Astrocyte of the cerebellum (primary cell): ENCODE results near the gene PLEKHM3.

Source experiments
- DNase-seq: peaks from one replicate; pipeline ENCODE4 v3.0.0-alpha.2; 2011; ENCODE audit warnings: low read depth
- H3K4me3 ChIP-seq: 2 replicates; pipeline ENCODE4 v1.5.1; 2011; ENCODE audit warnings: mild to moderate bottlenecking, low read depth, low read length, moderate library complexity
- CTCF ChIP-seq: IDR thresholded peaks from 2 replicates; pipeline ENCODE4 v1.5.1; 2012; ENCODE audit warnings: low read length, low read depth, moderate library complexity, mild to moderate bottlenecking; ENCODE audit errors: missing control alignments
- in situ Hi-C: cut with HindIII; loops from 2 replicates; pipeline ENCODE4 v1.10.0; 2017; ENCODE audit warnings: low sequenced_read_pairs

The PLEKHM3 gene

GRCh38 chr2:207779523-207779922 is 245.8 kb downstream of the PLEKHM3 start:
- no peak overlapping the region for H3K4me3 ChIP-seq
- TF ChIP-seq CTCF, result no peak
- DNase-seq, result no peak
- in situ Hi-C loops, result no loop called here

GRCh38 chr2:207778298-207778882 is 246.9 kb downstream of the PLEKHM3 start:
- DNase-seq, result no peak
- in situ Hi-C loops, result no loop called here
- H3K4me3 ChIP-seq, result no peak overlapping the region
- no peak for TF ChIP-seq CTCF

- DNase-seq, result no peak
- TF ChIP-seq CTCF, result no peak
- no peak overlapping the region for H3K4me3 ChIP-seq
- in situ Hi-C loops, result no loop called here
Measured at GRCh38 chr2:207777124-207777523, 248.2 kb downstream of the PLEKHM3 start.

GRCh38 chr2:207775473-207775872 is 249.9 kb downstream of the PLEKHM3 start:
- in situ Hi-C loops, result no loop called here

GRCh38 chr2:207772844-207773205 is 252.5 kb downstream of the PLEKHM3 start:
- in situ Hi-C loops, result no loop called here
- H3K4me3 ChIP-seq, result no peak overlapping the region
- no peak for DNase-seq
- TF ChIP-seq CTCF, result no peak

More at GRCh38 chr2:207775473-207775872, 249.9 kb downstream of the PLEKHM3 start:
- no peak for DNase-seq
- no peak for TF ChIP-seq CTCF
- H3K4me3 ChIP-seq, result no peak overlapping the region

GRCh38 chr2:207772081-207772843 is 253.1 kb downstream of the PLEKHM3 start:
- no peak overlapping the region for H3K4me3 ChIP-seq
- no peak for DNase-seq
- TF ChIP-seq CTCF, result no peak
- in situ Hi-C loops, result no loop called here
